GM19467 (cell line): ENCODE data around the gene SNX9.
"Not testable (repeated sequence)": the region's sequence is repeated elsewhere in the genome, so short reads cannot be mapped to it uniquely, and the experiment has no call there.

ENCODE experiments used
- ATAC-seq: cut with Tn5 transposase; IDR thresholded peaks from one replicate; pipeline ENCODE4 v1.9.1; 2021; ENCODE audit warnings: mild to moderate bottlenecking, moderate library complexity; ENCODE audit not compliant: unreplicated experiment

The SNX9 gene

DNA sequence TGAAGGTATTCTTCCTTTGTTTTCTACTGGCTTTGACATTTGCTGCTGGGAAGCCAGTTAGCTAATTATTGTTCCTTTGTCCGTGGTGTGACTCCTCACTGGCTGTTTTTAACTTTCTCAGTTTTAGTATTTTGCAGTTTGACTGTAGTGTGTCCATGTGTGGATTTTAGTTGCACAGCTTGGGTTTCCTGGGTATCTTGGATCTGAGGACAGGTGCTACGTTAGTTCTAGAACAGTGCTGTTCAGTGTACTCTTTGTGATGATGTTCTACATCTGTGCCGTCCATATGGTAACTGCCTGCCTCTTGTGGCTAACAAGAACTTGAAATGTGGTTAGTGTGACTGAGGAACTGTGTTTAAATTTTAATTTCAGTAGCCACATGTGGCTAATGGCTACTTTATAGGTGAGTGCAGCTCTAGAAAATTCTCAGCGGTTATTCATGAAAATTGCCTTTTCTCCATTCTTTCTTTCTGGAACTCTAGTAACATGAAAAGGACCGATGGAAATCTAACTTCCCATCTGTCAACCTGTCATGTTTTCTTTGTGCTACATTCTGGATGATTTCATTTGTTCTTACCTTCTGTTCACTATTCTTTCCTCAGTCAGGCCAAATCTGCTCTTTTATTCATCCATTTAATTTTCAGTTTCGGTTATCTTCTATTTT is 7.4 kb downstream of the SNX9 start:
- ATAC-seq, result peak; percentile 93

DNA sequence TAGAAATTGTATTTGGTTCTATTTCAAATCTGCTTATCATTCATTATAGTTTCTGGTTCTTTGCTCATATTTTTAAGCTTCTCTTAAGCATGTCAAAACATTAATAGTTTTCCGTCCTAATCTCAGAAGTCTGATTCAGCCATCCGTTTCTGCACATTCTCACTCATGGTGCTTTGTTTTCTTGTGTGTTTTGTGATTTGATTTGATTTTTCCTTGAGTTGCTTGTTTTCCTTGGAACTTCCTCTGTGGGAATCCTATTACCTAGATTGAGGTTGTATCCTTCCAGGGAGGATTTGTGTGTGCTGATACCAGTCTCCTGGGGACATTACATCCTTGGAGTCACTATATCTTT is 7.9 kb downstream of the SNX9 start:
- no peak for ATAC-seq

DNA sequence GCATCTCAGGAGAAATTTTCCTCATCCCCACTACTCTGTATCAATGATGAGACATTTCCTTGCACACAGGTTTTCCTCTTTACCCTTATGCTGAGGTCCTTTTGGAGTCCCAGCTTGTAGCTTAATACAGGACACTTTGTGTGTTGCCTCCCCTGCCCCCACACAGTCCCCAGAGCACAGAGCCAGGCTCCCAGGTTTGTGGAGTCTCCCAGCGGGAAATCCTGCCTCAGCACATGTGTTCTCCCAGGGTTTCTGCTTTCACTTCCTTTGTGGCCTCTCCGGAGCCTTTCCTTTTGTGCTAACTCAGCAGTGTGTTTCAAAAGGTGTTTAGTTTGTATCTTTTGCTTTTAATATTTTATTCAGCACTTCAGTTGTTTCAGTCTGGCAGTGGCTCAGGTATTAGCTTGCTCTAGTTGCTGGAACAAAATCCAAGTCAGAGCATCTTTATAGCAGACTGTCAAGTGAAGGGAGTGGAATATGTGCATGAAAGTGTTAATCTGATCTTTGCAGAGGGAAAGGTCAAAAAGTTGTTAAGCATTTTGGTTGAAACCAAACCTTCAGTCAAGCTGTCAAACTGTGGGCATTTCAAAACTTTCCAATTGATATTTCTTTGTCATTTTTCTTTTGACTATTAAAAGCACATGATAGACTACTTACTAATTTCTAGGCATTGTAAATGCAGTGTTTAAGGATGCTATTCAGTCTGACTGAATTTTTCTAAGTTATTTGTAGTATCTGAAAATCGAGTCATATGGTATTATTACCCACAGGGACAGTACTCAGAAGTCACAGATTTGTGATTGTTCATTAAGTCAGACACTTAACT is 8.6 kb downstream of the SNX9 start:
- no peak for ATAC-seq

DNA sequence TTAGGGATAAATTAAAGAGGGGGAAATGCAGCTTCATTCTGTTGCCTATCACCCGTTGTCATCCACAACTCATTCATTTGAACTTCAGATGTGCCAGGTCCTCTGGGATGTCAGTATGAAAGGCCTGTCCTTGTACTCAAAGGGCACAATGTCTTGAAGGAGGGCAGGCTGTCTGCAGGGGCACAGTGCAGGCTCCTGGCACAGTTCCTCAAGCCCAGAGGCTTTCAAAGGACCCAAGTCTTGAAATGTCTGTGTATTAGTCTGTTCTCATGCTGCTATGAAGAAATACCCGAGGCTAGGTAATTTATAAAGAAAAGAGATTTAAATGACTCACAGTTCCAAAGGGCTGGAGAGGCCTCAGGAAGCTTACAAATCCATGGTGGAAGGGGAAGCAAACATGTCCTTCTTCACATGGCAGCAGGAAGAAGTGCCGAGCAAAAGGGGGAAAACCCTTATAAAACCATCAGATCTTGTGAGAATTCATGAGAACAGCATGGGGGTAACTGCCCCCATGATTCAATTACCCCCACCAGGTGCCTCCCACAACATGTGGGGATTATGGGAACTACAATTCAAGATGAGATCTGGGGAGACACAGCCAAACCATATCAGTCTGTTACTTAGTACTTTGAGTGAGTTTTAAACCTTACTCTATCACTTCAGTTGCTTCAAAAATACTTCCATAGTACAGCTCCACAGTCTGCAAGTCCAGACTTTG is 9.4 kb downstream of the SNX9 start:
- ATAC-seq, result no peak

DNA sequence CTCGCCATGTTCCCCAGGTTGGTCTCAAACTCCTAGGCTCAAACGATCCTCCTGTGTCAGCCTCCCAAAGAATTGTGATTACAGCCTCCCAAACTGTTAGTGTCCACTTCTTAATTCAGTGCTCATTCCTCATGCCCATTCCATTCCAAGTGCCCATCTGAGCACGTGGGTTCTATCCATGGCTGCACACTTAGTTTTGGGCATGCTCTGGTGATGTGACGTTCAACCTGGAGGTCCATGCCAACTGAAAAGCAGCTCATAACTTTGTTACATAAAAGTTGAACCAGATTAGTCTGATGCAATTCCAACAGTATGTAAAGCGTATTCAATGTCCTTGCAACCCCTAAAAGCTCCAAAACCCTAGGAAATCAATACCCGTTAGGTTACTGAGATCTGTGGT is 11.5 kb downstream of the SNX9 start:
- no peak for ATAC-seq

DNA sequence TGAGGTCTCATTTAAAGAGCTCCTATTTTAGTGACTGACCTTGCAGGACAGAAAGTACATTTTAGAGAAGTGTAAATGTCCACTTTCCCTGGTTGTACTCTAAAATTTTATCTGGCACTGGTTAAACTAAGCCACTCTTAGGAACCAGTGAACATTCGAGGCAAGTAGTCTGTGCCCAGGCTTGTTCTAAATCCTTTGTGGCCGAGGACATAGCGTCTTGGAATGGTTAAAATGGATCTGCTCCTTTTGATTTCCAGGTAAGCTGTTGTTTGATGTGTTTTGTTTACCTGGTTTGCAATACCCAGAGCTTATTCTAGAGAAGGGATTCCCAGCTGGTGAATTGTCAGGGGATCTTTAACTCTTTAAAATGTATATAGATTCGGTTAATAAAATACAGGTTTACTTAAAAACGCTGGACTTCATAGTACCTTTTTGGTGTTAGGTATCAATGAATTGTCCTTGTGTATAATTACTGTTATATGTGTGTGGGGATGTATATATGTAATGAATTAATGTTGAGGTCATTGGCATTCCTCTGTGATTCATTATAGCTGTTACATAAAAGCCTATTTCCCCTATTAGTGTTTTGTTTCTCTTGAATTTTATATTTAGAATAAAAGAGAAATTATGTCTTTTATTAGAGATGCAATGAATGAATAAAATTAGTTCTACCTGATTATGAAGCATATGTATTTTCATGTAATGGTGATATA is 15.8 kb downstream of the SNX9 start:
- no peak for ATAC-seq

DNA sequence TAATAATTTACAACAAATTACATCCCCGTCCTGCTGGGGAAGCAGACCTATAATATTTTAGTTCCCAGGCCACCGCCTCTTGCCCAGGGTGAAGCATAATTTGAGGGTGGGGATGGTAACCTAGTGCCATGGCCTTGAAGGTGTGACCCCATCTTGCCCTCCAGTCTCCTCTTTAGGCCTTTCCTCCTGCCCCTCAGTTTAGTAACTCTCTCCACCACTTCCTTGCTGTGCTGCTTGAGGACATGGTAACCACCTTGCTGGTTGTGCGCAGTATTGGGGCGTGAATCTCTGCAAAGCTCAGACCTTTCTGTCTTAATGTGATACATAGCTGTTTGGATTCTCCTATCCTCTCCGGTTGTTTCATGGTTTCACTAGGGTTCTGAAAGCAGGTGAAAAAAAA is 16.6 kb downstream of the SNX9 start:
- ATAC-seq, result no peak

DNA sequence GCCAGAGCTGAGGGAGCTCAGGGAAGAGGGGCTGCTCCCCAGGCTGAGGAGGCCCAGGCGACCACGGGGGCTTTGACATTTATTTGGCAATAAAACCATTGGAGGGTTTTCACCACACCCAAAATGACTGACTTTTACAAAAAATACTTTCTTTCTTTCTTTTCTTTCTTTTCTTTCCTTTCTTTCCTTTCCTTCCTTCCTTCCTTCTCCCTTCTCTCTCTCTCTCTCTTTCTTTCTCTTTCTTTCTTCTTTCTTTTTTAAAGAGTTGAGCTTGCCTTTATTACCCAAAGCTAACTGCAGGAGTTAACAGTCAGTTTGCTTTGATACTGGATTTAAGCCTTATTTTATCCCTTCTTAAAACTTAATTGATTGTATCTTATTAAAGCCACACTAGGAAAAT is 17.2 kb downstream of the SNX9 start:
- no peak for ATAC-seq

DNA sequence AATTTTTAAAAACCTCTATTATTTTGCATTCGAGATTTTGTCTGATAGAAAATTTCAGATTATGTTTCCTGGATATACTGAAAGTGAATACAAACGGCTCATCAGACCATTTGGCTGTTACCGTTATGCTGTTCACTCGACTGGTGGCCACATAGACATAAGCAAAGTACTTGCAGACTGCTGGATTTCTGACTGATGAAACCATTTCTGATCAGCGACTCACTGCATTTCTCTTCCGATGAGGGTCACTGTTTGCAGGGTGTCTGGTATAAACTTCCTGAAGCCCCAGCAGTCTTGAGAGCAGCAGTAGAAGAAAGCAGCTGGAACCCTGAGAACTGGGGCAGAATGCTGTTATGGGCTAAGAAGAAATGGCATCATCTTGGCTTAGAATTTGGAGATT is 17.7 kb downstream of the SNX9 start:
- ATAC-seq, result no peak

DNA sequence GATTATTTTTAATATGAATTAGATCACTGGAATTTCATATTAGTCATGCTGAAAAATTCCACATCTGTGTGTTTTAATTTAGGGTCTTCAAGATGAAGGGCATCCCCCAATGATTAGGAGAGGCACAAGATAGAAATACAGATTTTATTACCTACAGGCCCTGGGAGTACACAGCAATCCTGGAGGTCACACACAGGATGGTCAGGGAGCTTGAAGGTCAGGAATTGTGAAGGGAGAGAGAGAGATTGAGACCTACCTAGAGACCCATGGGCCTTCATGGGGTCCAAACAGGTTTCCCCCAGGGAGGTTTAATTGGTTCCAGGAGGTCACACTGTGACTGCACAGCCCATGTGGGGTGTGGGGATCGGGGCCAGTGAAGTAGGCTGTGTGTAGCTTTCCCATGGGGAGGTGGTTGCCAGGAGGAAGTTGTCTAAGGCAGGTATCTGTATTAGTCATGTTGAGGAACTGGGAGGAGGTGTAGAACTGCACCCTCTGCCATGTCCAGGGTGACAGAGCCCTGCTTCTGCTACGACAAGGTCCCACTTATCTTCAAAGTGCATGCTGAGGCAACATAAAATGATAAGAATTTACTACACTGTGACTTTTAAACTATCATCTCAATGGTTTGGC is 18.3 kb downstream of the SNX9 start:
- ATAC-seq, result peak; percentile 87

DNA sequence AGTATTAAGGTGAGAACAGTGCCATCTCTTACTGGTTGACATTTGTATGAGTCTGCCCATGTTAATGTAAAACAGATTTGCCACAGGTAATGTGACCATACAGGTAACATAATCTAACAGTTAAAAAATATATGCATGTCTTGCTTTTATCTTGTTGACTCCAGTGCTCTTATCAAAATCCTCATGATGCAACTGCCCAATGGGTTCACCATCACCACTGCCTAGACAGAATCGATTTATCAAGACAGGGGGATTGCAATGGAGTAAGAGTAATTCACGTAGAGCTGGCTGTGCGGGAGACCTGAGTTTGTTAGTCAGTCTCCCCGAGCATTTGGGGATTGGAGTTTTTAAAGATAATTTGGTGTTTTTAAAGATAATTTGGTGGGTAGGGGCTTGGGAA is 19.2 kb downstream of the SNX9 start:
- no peak for ATAC-seq

DNA sequence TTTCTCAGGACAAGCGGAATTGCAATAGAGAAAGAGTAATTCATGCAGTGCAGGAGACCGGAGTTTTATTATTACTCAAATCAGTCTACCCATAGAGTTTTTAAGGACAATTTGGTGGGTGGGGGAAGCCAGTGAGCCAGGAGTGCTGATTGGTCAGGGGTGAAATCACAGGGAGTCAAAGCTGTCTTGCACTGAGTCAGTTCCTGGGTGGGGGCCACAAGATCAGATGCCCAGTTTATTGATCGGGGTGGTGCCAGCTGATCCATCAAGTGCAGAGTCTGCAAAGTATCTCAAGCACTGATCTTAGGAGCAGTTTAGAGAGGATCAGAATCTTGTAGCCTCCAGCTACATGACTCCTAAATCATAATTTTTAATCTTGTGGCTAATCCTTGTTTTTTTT is 21.1 kb downstream of the SNX9 start:
- not testable (repeated sequence) for ATAC-seq

DNA sequence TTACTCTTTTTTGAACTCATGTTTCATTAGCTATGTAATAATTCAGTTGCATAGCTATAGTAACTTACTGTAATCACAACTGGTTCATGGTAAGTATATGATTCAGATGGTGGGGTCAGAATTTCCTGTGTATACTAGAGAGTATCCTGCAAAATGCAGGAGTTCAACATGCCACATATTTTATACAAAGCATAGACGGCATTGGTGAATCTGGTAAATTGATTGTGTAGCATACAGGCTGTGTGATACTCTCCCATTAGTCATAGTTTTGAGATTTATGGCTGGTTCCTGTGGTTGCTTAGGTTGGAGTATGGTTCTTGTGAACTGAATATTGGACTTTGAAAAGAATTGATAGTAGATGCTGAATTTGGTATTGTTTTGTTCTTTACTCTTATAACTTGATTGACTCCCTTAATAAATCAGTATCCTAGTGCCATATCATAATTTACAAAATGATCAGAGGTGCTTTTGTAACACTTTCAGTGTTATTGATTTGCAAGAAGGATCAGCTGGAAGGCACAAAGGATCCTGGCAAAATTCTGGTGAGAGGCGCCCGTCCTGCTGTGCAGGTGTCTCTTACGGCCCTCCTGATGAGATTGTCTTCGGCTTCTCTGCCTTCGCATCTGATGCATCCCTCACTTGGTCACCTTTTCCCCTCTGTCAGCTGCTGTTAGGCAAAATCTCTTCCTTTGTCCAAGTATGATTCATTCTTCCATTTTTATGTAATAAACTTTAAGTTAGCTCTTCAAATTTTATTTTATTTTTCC is 22.6 kb downstream of the SNX9 start:
- ATAC-seq, result no peak

DNA sequence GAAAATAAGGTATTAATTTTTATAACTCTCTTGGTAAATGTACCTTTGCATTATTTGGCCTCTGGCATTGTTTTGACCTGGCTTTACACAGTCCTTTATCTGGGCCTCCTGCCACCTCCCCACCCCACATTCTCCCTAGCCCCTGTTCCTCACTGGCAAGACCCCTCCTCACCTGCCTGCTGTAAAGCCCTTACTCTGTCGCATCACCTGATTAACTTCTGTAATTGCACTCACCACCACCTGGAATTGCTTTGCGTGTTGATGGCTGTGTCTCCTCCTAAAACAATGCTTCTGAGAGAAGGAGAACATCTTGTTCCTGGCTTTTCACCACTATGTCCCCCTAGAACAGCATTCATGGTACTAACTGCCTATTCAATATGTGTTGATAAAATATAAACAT is 24.8 kb downstream of the SNX9 start:
- no peak for ATAC-seq

DNA sequence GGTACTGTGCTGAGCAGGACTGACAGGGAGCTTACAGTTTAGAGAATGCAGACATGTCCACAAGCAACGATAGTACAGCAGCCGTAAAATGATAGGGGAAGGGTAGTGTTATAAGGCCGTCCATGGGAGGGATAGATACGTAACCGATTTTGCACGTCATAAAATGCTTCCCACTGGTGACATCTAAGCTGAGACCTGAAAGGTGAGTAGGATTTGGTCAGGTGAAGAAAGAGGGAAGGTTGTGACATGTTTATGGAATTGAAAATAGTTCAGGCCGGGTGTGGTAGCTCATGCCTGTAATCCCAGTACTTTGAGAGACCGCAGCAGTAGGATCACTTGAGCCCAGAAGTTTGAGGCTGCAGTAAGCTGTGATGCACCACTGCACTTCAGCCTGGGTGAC is 25.6 kb downstream of the SNX9 start:
- no peak for ATAC-seq

DNA sequence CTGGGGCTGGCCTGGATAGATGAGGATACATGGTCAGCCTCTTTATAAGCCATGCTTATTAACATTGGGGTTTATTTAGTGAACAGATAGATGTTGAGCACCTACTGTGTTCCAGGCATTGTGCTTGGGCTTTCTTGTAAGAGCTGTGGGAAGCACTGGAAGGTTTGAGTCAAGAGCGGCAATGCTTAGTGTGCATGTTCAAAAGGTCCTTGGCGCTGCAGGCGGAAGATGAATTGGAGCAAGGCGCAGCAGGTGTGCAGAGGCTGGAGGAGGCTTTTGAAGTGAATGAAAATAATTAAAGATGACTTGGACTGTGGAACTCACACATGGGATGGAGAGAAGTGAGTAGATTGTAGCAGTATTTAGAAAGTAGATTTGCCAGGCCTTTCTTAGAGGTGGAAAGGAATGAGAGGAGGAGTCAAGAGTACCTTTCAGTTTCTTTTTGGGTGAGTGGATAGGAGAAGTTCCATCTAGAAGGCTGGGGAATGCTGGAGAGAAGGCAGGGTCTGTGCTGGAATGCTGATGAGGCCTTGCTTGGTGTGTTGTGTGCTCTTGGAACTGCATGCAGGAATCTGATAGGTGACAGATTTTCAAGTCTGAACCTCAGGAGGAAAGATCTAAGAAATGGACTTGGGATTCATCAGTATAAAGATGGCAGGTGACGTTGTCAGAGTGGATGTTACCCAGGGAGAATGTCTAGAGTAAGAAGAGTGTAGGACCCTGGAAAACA is 26.4 kb downstream of the SNX9 start:
- ATAC-seq, result no peak

DNA sequence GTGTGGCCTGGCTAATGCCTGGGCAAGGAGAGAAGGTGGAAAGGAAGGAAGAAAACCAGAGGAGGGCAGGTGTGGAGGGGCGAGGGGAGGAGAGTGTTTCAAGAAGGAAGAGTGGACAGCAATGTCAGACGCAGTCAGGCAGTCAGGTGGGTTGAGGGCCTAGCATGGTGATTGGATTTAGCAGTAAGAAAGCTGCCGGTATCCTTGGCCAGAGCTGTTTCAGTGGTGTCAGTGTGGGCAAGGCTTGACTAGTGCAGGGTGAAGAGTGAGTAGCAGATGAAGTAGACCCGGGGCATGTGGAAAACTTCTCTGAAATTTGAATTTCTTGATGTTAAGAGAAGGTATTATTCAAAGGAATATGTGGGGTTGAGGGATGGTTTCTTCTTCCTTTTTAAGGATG is 27.0 kb downstream of the SNX9 start:
- ATAC-seq, result no peak

DNA sequence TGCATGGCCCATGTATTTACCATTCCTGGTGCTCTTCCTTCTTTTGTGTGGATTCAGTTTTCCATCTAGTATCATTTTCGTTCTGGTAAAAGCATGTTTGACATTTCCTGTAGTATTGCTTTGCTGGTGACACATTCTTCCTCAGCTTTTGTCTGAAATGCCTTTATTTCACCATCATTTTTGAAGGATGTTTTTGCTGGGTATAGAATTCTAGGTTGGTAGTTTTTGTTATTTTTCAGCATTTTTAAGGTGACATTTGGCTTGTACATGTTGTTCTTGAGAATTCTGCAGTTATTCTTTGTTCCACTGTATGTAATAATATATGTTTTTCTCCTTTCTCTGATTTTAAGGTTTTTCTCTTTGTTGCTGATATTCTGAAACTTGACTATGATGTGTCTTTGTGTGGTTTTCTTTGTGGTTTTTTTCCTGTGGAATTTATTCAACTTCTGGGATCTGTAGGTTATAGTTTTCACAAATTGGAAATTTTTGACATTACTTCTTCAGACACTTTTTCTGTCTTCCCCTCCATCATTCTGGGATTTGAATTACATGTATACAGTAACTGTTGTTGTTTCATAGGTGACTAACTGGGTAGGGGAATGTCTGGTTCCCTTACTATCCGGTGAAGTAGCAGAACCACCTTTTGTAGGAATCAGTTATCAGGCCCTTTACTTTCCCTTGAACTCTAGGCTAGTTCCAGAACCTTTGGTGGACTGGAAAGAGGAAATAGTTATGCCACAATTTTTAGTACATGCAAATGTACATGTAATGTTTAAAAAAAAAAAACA is 30.2 kb downstream of the SNX9 start:
- ATAC-seq, result no peak
